NCI-H146 treated with DMSO at 0.1 percent for 48 hours (cell line): ENCODE measurements around the gene PRAMEF26.
"Not testable (repeated sequence)": the region's sequence is repeated elsewhere in the genome, so short reads cannot be mapped to it uniquely, and the experiment has no call there.

Experiments
- DNase-seq: peaks from one replicate; lab custom pipeline; 2025; ENCODE audit not compliant: unreplicated experiment; lab: John Stamatoyannopoulos, UW

Gene PRAMEF26

GRCh38 chr1:13155909-13156308 lies at the start of gene PRAMEF26:
TSS of gene PRAMEF26 (minus strand) at chr1:13156009. CDS start at chr1:13153095, 2,914 bp downstream.
- DNase-seq: not testable (repeated sequence)

GRCh38 chr1:13201309-13201708 lies 45.5 kb upstream of the PRAMEF26 start, which contains the start of gene PRAMEF13:
TSS of gene PRAMEF13 (minus strand) at chr1:13201409. CDS start at chr1:13199589, 1,820 bp downstream.
- not testable (repeated sequence) for DNase-seq

GRCh38 chr1:13171548-13171947 lies 15.7 kb upstream of the PRAMEF26 start, which contains the start of gene PRAMEF9:
TSS of gene PRAMEF9 (plus strand) at chr1:13171848. CDS start at chr1:13175281, 3,433 bp downstream.
- DNase-seq: not testable (repeated sequence)

- DNase-seq: not testable (repeated sequence)
These were observed 9.7 kb upstream of the PRAMEF26 start, which contains the start of gene HNRNPCL4 for GRCh38 chr1:13165531-13165930. TSS of gene HNRNPCL4 (minus strand) at chr1:13165631. CDS start at chr1:13165467, 164 bp downstream.

- DNase-seq: not testable (repeated sequence)
These were observed 39.1 kb downstream of the PRAMEF26 start, which contains the start of gene HNRNPCL2 for GRCh38 chr1:13116754-13117153. TSS of gene HNRNPCL2 (minus strand) at chr1:13116854. CDS start at chr1:13116400, 454 bp downstream.
